ENCODE data around the gene NFATC4. TPM values are rescaled to one million over a fixed set of nuclear protein-coding genes. Genes with fewer than 3 reads are reported as not detected.
"Not testable (repeated sequence)": the region's sequence is repeated elsewhere in the genome, so short reads cannot be mapped to it uniquely, and the experiment has no call there.

Gene NFATC4
- total RNA-seq, 2 experiments from 2014 or later, result not detected

DNA sequence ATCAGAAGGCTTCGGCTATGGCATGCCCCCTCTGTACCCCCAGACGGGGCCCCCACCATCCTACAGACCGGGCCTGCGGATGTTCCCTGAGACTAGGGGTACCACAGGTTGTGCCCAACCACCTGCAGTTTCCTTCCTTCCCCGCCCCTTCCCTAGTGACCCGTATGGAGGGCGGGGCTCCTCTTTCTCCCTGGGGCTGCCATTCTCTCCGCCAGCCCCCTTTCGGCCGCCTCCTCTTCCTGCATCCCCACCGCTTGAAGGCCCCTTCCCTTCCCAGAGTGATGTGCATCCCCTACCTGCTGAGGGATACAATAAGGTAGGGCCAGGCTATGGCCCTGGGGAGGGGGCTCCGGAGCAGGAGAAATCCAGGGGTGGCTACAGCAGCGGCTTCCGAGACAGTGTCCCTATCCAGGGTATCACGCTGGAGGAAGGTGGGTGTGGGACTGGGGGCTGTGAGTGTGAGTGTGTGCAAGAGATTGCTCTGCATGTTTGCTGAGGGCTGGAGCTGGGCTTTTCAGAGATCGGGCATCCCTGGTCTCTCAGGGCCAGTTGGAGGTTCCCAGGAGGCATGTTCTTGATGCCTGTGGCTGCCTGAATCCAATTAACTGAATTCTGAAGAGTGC is 8.6 kb downstream of the NFATC4 start:
- Mint-ChIP-seq H3K36me3 (no peaks in the 10 kb centered on the region), H3K4me3 (no peak overlapping the region), H3K27me3 (peaks cover 12% of the 10 kb centered on the region), H3K27ac (no peak overlapping the region), H3K9me3 (no peaks in the 10 kb centered on the region), H3K4me1 (peaks cover 5% of the 10 kb centered on the region)
- POLR2A ChIA-PET, result interaction anchor here (1.3 kb wide), 1 partner anchor 39 kb away, joined by 3 read pairs; no protein-coding TSS in a partner anchor
- ATAC-seq (ENCODE audit: low read depth), result no peak
- DNase-seq, result no peak

DNA sequence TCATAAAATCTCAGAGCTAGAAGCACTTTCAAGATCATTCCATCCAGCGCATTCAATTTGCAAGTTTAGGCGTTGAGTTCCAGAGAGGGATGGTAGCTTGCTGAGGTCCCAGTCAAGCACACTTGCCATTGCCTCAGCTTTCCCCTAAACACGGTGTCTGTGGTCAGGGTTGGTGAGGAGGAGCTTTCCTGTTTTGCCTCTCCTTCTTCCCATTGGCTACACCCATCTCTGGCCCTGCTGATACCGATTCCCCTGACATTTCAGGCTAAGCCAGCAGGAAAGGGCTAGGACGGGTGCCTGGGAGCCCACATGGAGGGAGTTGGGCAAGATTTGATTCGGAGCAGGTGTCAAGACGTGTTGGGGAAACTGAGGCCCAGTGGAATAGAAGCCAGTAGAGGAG is 9.1 kb downstream of the NFATC4 start:
- no peak for ATAC-seq (ENCODE audit: low read depth)

DNA sequence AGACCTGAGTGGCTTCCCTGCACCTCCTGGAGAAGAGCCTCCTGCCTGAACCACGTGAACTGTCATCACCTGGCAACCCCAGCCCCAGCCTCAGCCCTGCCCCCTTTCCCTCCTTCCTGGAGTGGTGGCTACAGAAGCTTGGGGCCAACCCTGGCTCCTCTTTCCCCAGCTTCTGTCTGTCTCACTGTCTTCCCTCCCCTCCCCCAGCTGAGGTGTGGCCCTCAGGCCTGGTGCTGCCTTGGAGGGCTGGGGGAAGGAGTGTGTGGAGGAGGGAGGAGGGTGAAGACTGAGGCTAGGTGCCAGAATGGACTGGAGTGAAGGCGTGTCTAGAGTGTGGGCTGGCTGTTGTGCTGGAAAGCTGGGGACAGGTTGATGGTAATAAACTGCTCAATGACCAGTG is 9.7 kb downstream of the NFATC4 start:
- DNase-seq, result no peak
- H3K4me3 Mint-ChIP-seq, result no peak overlapping the region
- POLR2A ChIA-PET, result interaction anchor here (0.6 to 1.3 kb wide), 2 partner anchors 40 to 227 kb away, joined by 3 to 6 read pairs; no protein-coding TSS in a partner anchor
- no peak overlapping the region for H3K27ac Mint-ChIP-seq
- peaks cover 5% of the 10 kb centered on the region for H3K4me1 Mint-ChIP-seq
- peak; percentile 17 for ATAC-seq (ENCODE audit: low read depth)
- H3K9me3 Mint-ChIP-seq, result no peaks in the 10 kb centered on the region
- peaks cover 3% of the 10 kb centered on the region for H3K27me3 Mint-ChIP-seq
- H3K36me3 Mint-ChIP-seq, result no peaks in the 10 kb centered on the region

More for the DNA sequence above, 9.1 kb downstream of the NFATC4 start:
- H3K4me3 Mint-ChIP-seq, result no peak overlapping the region
- H3K27ac Mint-ChIP-seq, result no peak overlapping the region
- H3K4me1 Mint-ChIP-seq, result peaks cover 5% of the 10 kb centered on the region
- H3K36me3 Mint-ChIP-seq, result no peaks in the 10 kb centered on the region
- POLR2A ChIA-PET, result interaction anchor here (0.6 to 1.3 kb wide), 2 partner anchors 40 to 226 kb away, joined by 3 to 6 read pairs; no protein-coding TSS in a partner anchor
- peaks cover 9% of the 10 kb centered on the region for H3K27me3 Mint-ChIP-seq
- no peak for DNase-seq
- no peaks in the 10 kb centered on the region for H3K9me3 Mint-ChIP-seq

DNA sequence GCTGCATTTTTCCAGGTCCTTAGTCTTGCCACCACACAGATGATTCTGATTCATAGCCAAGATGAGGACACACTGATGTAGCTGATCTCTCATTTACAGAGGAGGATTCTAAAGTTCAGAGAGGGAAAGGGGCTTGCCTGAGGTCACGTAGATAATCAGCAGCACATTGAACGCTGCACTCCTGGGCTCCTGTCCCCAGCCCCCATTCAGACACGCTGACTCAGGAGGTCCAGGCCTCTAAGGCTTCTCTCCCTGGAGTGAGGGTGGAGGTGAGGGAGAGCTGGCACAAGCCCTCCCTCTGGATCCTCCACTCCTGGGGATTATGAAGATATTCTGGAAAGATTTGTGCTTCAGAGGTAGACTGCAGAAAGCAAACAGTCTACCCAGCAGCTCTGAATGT is 10.3 kb downstream of the NFATC4 start:
- no peak for DNase-seq
- Mint-ChIP-seq H3K27ac (no peak overlapping the region), H3K4me3 (no peak overlapping the region), H3K9me3 (no peaks in the 10 kb centered on the region), H3K36me3 (no peaks in the 10 kb centered on the region), H3K27me3 (peaks cover 3% of the 10 kb centered on the region), H3K4me1 (peaks cover 5% of the 10 kb centered on the region)
- no peak for ATAC-seq (ENCODE audit: low read depth)
- POLR2A ChIA-PET, result no interaction called here

DNA sequence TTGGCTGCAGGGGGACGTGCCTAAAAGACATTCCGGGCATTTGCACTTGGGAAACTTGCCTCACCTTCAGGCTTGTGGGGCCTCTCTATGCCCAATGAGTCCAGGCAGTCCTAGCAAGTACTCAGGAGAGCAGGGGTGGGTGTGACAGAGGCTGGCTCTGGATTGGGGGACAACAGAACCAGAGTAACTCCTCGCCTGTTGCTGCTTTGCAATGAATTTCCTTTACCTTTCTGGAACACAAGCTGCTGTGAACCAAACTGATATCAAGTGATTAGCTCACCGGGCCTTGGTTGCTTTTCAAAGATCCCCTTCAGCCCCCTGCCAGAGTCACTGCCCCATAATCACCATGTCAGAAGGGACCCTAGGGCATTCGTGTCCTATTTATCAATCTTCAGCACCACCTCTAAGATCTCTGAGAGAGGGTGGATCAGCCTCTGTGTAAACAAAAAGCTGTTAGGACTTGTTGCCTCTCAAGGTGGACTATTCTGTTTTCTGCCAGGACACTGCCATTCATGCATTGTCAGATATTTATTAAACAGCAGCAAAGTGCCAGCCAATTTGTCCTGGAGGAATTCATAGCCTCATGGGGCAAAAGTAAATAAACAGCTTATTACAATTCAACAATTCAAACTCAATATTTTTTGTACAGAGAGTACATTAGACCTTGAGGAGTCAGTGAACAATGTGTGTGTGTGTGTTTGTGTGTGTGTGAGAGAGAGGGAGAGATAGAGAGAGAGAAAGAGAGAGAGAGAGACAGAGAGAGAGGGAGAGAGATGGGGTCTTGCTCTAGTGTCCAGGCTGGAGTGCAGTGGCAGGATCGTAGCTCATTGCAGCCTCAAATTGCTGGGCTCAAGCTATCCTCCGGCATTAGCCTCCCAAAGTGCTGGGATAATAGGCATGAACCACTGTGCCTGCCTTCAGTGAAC is 11.3 kb downstream of the NFATC4 start:
- H3K27me3 Mint-ChIP-seq, result peaks cover 5% of the 10 kb centered on the region
- H3K36me3 Mint-ChIP-seq, result no peaks in the 10 kb centered on the region
- DNase-seq (no peak), ATAC-seq (ENCODE audit: low read depth) (no peak)
- H3K9me3 Mint-ChIP-seq, result no peaks in the 10 kb centered on the region
- H3K4me1 Mint-ChIP-seq, result peaks cover 5% of the 10 kb centered on the region
- H3K4me3 Mint-ChIP-seq, result no peak overlapping the region
- POLR2A ChIA-PET, result no interaction called here
- no peak overlapping the region for H3K27ac Mint-ChIP-seq

DNA sequence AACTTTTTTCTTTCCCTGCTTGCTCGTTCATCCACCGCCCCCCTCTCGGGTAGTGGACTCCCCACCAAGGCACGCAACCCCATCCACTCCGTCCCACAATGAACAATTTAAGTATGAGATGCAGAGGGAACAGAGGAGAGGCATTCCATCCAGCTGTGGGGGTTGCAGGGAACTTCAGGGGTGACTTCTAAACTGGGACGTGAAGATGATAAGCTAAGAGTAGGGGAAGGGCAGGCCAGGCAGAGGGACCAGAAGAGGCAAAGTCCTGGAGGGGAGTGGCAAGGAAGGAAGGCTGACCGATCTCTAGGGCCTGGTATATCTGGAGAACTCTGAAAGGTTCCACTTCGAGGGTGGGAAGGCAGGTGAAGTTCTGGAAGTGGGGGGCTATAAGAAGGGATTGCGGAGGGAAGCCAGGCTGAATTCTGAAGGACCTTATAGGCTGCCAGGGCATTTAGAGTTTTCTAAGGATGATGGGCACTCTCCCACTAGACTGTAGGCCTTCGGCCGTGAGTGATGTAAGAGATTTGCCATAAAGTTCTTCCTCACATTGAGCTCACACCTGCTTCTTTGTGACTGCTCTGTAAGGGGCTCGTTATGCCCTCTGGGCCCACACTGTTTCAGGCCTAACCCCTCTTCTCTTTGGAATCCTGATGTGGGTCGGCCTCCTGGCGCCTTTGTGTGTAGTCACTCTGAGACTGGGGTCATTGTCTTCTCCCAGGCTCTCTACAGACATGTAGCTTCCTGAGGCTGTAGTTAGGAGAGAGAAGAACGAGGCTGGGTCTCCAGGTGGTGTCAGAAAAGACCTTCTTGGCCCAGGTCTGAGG is 12.1 kb downstream of the NFATC4 start:
- no peak overlapping the region for H3K27ac Mint-ChIP-seq

DNA sequence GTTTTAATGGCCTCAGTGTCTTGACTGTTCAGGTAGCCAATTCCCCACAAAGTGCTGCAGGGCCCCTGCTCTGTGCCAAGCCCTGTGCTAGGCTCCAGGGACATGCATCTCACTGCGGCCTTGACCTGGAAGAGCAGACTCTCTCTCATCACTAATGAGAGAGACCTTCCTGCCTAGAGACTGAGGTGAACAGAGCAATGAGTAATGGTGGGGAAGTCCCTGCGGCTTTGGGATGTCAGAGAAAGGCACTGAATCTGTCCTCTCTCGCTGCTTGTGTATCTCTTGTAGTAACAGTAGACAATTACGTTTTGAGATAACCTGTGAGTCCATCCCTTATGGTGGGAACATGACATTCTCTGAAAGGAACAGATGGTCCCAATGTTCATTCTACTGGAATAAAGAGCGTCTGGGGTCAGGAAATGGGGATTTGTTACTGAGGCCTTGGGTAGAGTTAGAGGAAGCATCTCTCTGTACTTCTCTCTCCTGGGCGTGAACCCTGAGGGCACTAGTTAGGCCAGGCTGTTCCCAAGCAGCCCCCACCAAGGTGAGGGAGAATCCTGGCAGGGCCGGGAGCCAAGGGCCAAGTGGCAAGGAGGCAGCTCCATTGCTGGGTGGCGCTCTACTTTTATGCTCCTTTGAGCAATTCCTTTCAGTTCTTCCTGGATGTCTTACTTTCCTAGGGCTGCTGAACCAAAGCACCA is 13.5 kb downstream of the NFATC4 start:
- no peak for DNase-seq
- Mint-ChIP-seq H3K9me3 (no peaks in the 10 kb centered on the region), H3K27ac (no peak overlapping the region), H3K4me3 (no peak overlapping the region), H3K4me1 (peaks cover 5% of the 10 kb centered on the region), H3K27me3 (peaks cover 11% of the 10 kb centered on the region), H3K36me3 (no peaks in the 10 kb centered on the region)
- POLR2A ChIA-PET, result interaction anchor here (1.0 kb wide), 1 partner anchor 10 kb away, joined by 3 read pairs; no protein-coding TSS in a partner anchor
- no peak for ATAC-seq (ENCODE audit: low read depth)

More for the DNA sequence above, 12.1 kb downstream of the NFATC4 start:
- H3K27me3 Mint-ChIP-seq, result peaks cover 9% of the 10 kb centered on the region
- H3K4me1 Mint-ChIP-seq, result peaks cover 5% of the 10 kb centered on the region
- ATAC-seq (ENCODE audit: low read depth) (no peak), DNase-seq (no peak)
- H3K36me3 Mint-ChIP-seq, result no peaks in the 10 kb centered on the region
- POLR2A ChIA-PET, result interaction anchor here (1.0 kb wide), 1 partner anchor 9 kb away, joined by 3 read pairs; no protein-coding TSS in a partner anchor
- no peak overlapping the region for H3K4me3 Mint-ChIP-seq
- H3K9me3 Mint-ChIP-seq, result no peaks in the 10 kb centered on the region

DNA sequence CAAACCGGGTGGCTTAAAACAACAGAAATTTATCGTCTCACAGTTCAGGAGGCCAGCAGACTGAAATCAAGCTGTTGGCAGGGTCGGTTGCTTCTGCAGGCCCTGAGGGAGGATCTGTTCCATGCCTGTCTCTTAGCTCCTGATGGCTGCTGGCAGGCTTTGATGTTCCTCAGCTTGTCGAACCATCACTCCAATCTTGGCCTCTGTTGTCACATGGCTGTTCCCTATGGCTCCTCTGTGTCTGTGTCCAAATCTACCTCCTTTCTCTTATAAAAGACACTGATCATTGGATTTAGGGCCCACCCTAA is 14.0 kb downstream of the NFATC4 start:
- Mint-ChIP-seq H3K27ac (no peak overlapping the region), H3K9me3 (no peaks in the 10 kb centered on the region), H3K4me1 (peaks cover 3% of the 10 kb centered on the region), H3K4me3 (no peak overlapping the region), H3K36me3 (no peaks in the 10 kb centered on the region), H3K27me3 (peaks cover 15% of the 10 kb centered on the region)
- POLR2A ChIA-PET, result no interaction called here
- DNase-seq (no peak), ATAC-seq (ENCODE audit: low read depth) (no peak)

DNA sequence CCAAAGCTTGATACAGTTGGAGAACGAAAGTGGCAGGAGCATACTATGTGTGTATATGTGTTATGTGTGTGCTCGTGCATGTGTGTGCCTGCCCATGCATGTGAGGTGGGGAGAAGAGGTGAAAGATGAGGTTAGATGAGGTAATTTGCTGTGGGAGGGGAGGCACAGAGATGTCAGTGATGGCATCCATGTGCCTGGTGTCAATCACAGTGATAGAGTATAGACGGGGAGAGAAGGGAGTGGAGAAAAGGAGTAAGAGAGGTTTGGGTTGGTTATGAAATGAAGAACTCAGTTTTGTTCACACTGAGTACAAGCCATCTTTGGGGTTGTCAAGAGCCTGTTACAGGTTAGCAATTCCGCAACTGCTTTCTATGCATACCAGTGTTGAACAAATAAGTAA is 16.2 kb downstream of the NFATC4 start:
- no peak overlapping the region for H3K27ac Mint-ChIP-seq
- no peaks in the 10 kb centered on the region for H3K9me3 Mint-ChIP-seq
- no peaks in the 10 kb centered on the region for H3K4me1 Mint-ChIP-seq
- no peaks in the 10 kb centered on the region for H3K36me3 Mint-ChIP-seq
- peaks cover 31% of the 10 kb centered on the region for H3K27me3 Mint-ChIP-seq
- POLR2A ChIA-PET, result no interaction called here
- DNase-seq, result no peak
- ATAC-seq (ENCODE audit: low read depth), result no peak
- H3K4me3 Mint-ChIP-seq, result no peak overlapping the region

DNA sequence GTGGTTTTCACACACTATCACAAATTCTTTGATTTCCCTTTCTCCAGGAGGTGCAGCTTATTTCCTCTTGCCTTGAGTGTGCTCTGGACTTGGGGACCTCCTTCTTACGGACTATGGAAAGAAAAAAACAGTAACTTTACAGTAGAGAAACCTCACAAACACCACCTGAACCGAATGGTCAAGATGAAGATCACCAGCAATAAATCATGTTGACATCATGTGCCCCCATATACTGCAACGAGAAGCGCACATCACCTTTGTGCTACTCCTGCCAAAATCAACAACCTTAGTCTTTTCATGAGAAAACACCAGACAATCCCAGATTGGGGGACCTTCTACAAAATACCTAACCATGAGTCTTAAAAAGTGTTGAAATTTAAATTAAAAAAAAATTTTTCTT is 17.5 kb downstream of the NFATC4 start:
- Mint-ChIP-seq H3K36me3 (no peaks in the 10 kb centered on the region), H3K4me1 (no peaks in the 10 kb centered on the region), H3K27ac (no peak overlapping the region), H3K4me3 (no peak overlapping the region), H3K27me3 (peaks cover 37% of the 10 kb centered on the region), H3K9me3 (no peaks in the 10 kb centered on the region)
- POLR2A ChIA-PET, result no interaction called here
- no peak for ATAC-seq (ENCODE audit: low read depth)
- no peak for DNase-seq

DNA sequence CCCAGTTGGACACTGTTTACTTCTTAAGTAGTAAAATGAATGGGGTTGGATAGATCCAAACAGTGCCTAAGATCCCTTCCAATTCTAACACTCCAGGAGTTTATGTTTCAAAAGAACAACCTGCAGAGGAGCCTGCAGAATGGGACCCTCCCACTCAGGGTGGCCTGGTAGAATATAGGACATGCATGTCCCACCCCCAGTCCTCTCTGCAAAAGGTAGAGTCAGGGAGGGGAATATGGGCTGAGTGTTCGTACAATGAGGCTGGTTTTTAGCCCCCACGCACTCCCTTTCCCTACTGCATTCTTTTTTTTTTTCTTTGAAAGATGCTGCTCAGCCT is 19.0 kb downstream of the NFATC4 start:
- ATAC-seq (ENCODE audit: low read depth), result no peak
- H3K36me3 Mint-ChIP-seq, result no peaks in the 10 kb centered on the region

DNA sequence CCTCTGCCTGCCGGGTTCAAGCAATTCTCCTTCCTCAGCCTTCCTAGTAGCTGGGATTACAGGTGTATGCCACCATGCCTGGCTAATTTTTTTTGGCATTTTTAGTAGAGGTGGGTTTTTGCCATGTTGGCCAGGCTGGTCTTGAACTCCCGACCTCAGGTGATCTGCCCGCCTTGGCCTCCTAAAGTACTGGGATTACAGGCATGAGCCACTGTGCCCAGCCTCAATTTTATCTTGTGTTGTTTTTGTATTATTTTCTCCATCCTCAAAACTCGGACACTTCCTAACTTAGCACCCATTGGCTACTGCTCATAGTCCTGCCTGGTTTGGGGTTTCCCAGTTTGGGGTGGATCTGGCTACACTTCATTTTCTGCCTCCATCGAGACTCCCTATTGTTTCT is 19.6 kb downstream of the NFATC4 start:
- ATAC-seq (ENCODE audit: low read depth), result not testable (repeated sequence)
- peaks cover 45% of the 10 kb centered on the region for H3K27me3 Mint-ChIP-seq

More for the DNA sequence above, 19.0 kb downstream of the NFATC4 start:
- Mint-ChIP-seq H3K27ac (no peak overlapping the region), H3K4me1 (peaks cover 4% of the 10 kb centered on the region), H3K27me3 (peaks cover 45% of the 10 kb centered on the region), H3K4me3 (no peak overlapping the region), H3K9me3 (no peaks in the 10 kb centered on the region)
- POLR2A ChIA-PET, result no interaction called here
- no peak for DNase-seq

More for the DNA sequence above, 19.6 kb downstream of the NFATC4 start:
- DNase-seq, H3K27ac Mint-ChIP-seq, POLR2A ChIA-PET, H3K9me3 Mint-ChIP-seq, H3K4me1 Mint-ChIP-seq, H3K4me3 Mint-ChIP-seq, H3K36me3 Mint-ChIP-seq: not testable (repeated sequence)

All from activated naive CD8-positive, alpha-beta T cell treated with anti-CD3 and anti-CD28 coated beads, Interleukin-2, amount 10 ng/mL, durations not matched to agents 7 days and 5 days (primary cell).